ENCODE results near the gene CFAP52. TPM values are rescaled to one million over a fixed set of nuclear protein-coding genes. Genes with fewer than 3 reads are reported as not detected.

The CFAP52 gene
- total RNA-seq, 1 experiment from 2014 or later: not detected

DNA sequence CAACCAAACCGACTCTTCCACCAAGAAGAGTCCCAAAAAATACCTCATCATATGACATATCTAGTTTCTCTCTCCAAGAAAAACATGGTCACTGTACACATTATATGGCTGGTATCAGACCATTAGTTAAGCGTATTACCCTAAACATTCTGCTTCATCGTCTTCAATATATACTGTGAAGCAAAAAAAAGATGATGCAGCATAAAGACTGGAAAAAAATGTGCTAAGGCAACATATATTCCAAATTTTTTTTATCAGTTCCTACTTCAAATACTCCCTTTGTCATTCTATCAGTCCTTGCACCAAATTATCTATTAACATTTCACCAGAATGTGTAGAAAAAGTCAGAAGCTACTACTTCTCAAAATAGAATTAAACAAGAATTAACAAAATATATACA lies 43.7 kb upstream of the CFAP52 start:
- CTCF ChIA-PET: no interaction called here
- no peak for ATAC-seq
- no peak overlapping the region for H2AFZ ChIP-seq (ENCODE audit: low read depth, low read length, poor library complexity, severe bottlenecking)
- H3K4me2 ChIP-seq (ENCODE audit: low read length): no peak overlapping the region
- BruUV-seq (replicated peaks): no TSS peak
- POLR2A ChIA-PET: no interaction called here
- no peaks in the 10 kb centered on the region for H3K79me2 ChIP-seq (ENCODE audit: insufficient read depth, low read length)
- H3K4me3 ChIP-seq (replicated peaks in 1 of 2; ENCODE audit: low read depth in 1 of 2, low read length in 2 of 2): no peak overlapping the region
- no peak overlapping the region for H3K9ac ChIP-seq (ENCODE audit: low read length)
- no peak for TF ChIP-seq SP1 (IDR thresholded peaks at IDR 0.05; ENCODE audit: low read depth)
- no peak for TF ChIP-seq SIN3A (IDR thresholded peaks at IDR 0.05; ENCODE audit: low read depth)
- no peak for TF ChIP-seq FOSL1 (IDR thresholded peaks at IDR 0.05; ENCODE audit: low read depth)
- no peak for TF ChIP-seq YY1 (IDR thresholded peaks at IDR 0.05; ENCODE audit: extremely low read depth, insufficient replicate concordance, low read depth, low read length)
- TF ChIP-seq EGR1 (IDR thresholded peaks at IDR 0.05; ENCODE audit: low read depth): no peak
- TF ChIP-seq ELF1 (IDR thresholded peaks at IDR 0.05; ENCODE audit: borderline replicate concordance, low read depth): no peak
- TF ChIP-seq EZH2 (IDR thresholded peaks at IDR 0.05): no peak
- TF ChIP-seq, protein P1, sequence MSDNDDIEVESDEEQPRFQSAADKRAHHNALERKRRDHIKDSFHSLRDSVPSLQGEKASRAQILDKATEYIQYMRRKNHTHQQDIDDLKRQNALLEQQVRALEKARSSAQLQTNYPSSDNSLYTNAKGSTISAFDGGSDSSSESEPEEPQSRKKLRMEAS (IDR thresholded peaks at IDR 0.05): no peak
- TF ChIP-seq TCF7L2 (IDR thresholded peaks at IDR 0.05; ENCODE audit: borderline replicate concordance, extremely low read depth, insufficient read depth, insufficient read length): no peak
- TF ChIP-seq, protein P2, sequence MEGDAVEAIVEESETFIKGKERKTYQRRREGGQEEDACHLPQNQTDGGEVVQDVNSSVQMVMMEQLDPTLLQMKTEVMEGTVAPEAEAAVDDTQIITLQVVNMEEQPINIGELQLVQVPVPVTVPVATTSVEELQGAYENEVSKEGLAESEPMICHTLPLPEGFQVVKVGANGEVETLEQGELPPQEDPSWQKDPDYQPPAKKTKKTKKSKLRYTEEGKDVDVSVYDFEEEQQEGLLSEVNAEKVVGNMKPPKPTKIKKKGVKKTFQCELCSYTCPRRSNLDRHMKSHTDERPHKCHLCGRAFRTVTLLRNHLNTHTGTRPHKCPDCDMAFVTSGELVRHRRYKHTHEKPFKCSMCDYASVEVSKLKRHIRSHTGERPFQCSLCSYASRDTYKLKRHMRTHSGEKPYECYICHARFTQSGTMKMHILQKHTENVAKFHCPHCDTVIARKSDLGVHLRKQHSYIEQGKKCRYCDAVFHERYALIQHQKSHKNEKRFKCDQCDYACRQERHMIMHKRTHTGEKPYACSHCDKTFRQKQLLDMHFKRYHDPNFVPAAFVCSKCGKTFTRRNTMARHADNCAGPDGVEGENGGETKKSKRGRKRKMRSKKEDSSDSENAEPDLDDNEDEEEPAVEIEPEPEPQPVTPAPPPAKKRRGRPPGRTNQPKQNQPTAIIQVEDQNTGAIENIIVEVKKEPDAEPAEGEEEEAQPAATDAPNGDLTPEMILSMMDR (IDR thresholded peaks at IDR 0.05 in 2 of 3, conservative IDR thresholded peaks at IDR 0.05 in 1 of 3; ENCODE audit: borderline replicate concordance in 1 of 3, insufficient read depth in 1 of 3, low read depth in 2 of 3, low read length in 2 of 3): no peak
- TF ChIP-seq REST (IDR thresholded peaks at IDR 0.05; ENCODE audit: low read depth): no peak
- no peaks in the 10 kb centered on the region for H4K20me1 ChIP-seq (ENCODE audit: insufficient read depth)
- no peak for DNase-seq (ENCODE audit: low read depth, low spot score)
- H3K9me3 ChIP-seq (ENCODE audit: control insufficient read depth in 1 of 2, insufficient read depth in 1 of 2, low read depth in 1 of 2, low read length in 2 of 2): no peaks in the 10 kb centered on the region
- no peaks in the 10 kb centered on the region for H3K9me2 ChIP-seq (ENCODE audit: insufficient read depth)
- no peaks in the 10 kb centered on the region for H3K36me3 ChIP-seq (ENCODE audit: control insufficient read depth in 1 of 2, insufficient read depth in 2 of 2, low read length in 2 of 2)
- intact Hi-C loops (cut with micrococcal nuclease): no loop called here
- no peak overlapping the region for H3K27ac ChIP-seq (ENCODE audit: low read depth, low read length)
- H3K4me1 ChIP-seq (ENCODE audit: control insufficient read depth in 1 of 2, insufficient read depth in 2 of 2, low read length in 2 of 2): no peaks in the 10 kb centered on the region
- RAD21 ChIA-PET (ENCODE audit: low non-redundant PET in 1 of 2, low total read pairs in 2 of 2, uncharacterized antibody in 2 of 2, unreplicated experiment in 2 of 2): no interaction called here
- no peaks in the 10 kb centered on the region for H3K27me3 ChIP-seq (ENCODE audit: insufficient read depth, low read length)
